Measurements from ENCODE around the gene SMIM17. TPM values are rescaled to one million over a fixed set of nuclear protein-coding genes. Genes with fewer than 3 reads are reported as not detected.

Gene SMIM17
- total RNA-seq, 4 donors from 2014 or later: 0.37 to 0.48 TPM; not detected in 2

- ATAC-seq (ENCODE audit: low FRiP score): no peak
- no peak for TF ChIP-seq CTCF (IDR thresholded peaks at IDR 0.05)
- no peak for DNase-seq (ENCODE audit: low spot score)
These were observed 549 bp downstream of the SMIM17 start for GRCh38 chr19:56643460-56643955.

- TF ChIP-seq CTCF (IDR thresholded peaks at IDR 0.05): no peak
- DNase-seq (ENCODE audit: low spot score): no peak
- no peak for ATAC-seq (ENCODE audit: low FRiP score)
These were observed 11.2 kb downstream of the SMIM17 start for GRCh38 chr19:56654151-56654550.

- DNase-seq (ENCODE audit: low spot score): no peak
- peak; percentile 70 for ATAC-seq (ENCODE audit: low FRiP score)
- TF ChIP-seq CTCF (IDR thresholded peaks at IDR 0.05): no peak
These were observed 17.6 kb downstream of the SMIM17 start for GRCh38 chr19:56660381-56661107.

- ATAC-seq (ENCODE audit: low FRiP score): peak; percentile 10
- DNase-seq (ENCODE audit: low spot score): no peak
- TF ChIP-seq CTCF (IDR thresholded peaks at IDR 0.05): no peak
These were observed 18.3 kb downstream of the SMIM17 start for GRCh38 chr19:56661248-56661647.

GRCh38 chr19:56663931-56664500, 21.1 kb downstream of the SMIM17 start:
- ATAC-seq (ENCODE audit: low FRiP score) (no peak), DNase-seq (ENCODE audit: low spot score) (no peak)
- no peak for TF ChIP-seq CTCF (IDR thresholded peaks at IDR 0.05)

- ATAC-seq (ENCODE audit: low FRiP score): no peak
- DNase-seq (ENCODE audit: low spot score): no peak
- no peak for TF ChIP-seq CTCF (IDR thresholded peaks at IDR 0.05)
These were observed 21.6 kb downstream of the SMIM17 start for GRCh38 chr19:56664511-56664910.
